SJSA1 (cell line): ENCODE measurements around the gene KCNJ8. TPM values are rescaled to one million over a fixed set of nuclear protein-coding genes. Genes with fewer than 3 reads are reported as not detected.

ENCODE experiments used
- DNase-seq, 2 experiments: peaks; one replicate each; pipeline ENCODE4 v3.0.0-alpha.2; 2015 to 2020; ENCODE audit warnings: low spot score in 2 of 2, low read depth in 1 of 2
- H3K27ac ChIP-seq: fragments of 250-450 bp; sonication (Bioruptor Pico); 2 replicates; pipeline ENCODE4 v1.5.1; 2020; ENCODE audit warnings: mild to moderate bottlenecking, moderate library complexity
- H3K27me3 ChIP-seq: fragments of 250-450 bp; sonication (Bioruptor Pico); replicated peaks from 2 replicates; pipeline ENCODE4 v1.5.1; 2020; ENCODE audit warnings: mild to moderate bottlenecking, moderate library complexity
- H3K36me3 ChIP-seq: fragments of 250-450 bp; sonication (Bioruptor Pico); 2 replicates; pipeline ENCODE4 v1.5.1; 2020; ENCODE audit warnings: mild to moderate bottlenecking
- H3K4me1 ChIP-seq: fragments of 250-450 bp; sonication (Bioruptor Pico); replicated peaks from 2 replicates; pipeline ENCODE4 v1.6.1; 2021; ENCODE audit warnings: mild to moderate bottlenecking
- H3K4me3 ChIP-seq: fragments of 250-450 bp; sonication (Bioruptor Pico); 2 replicates; pipeline ENCODE4 v1.5.1; 2020; ENCODE audit warnings: mild to moderate bottlenecking
- H3K9me3 ChIP-seq: fragments of 250-450 bp; sonication (Bioruptor Pico); replicated peaks from 2 replicates; pipeline ENCODE4 v1.5.1; 2020; ENCODE audit warnings: mild to moderate bottlenecking
- total RNA-seq: library from RNA; depleted of rRNA; stranded (reverse); fragments of >200 nt; shearing (Covaris generic); gene quantifications from 2 replicates; pipeline ENCODE4 v1.2.3, GENCODE V29; 2014; rRNA removed

The KCNJ8 gene
- total RNA-seq, 1 experiment from 2014 or later, result not detected

DNA sequence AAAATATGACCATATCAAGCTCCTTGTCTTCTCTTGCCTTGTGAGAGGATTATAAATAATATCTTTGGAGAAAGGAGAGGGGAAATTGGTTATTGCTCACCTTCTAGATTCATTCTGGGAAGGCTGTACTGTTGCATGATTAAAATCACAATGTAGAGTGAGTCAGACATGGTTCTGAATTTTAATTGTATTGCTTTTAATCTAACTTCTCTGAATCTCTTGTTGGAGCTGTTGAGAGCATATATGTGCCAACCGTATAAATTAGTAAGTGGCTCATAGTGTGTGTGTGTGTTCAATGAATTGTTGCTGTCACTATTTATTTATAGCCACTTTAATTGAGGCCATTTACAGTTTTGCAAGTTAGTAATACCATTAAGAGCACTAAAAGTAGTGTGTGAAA lies 56.1 kb downstream of the KCNJ8 start:
- DNase-seq, result no peak

DNA sequence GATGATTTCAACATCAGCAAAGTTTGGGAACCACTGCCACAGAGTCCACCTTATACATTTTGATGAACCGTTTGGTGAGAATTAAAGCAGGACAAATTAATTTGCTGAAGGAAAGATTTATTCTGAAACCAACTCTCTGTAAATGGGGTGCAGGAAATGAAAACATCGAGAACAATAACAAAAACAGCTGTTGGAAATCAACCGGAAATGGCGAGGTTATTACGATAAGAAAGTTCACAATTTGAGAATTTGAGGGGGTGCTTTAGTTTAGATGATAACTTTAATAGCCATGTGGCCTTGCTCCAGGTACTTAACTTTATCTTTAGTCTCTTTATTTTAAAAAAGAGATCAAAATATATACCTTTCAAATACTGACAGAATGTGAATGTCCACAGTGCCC lies 56.7 kb downstream of the KCNJ8 start:
- no peak for DNase-seq
- Histone ChIP-seq H3K4me1 (no peaks in the 10 kb centered on the region), H3K9me3 (no peaks in the 10 kb centered on the region), H3K4me3 (no peak overlapping the region), H3K36me3 (no peaks in the 10 kb centered on the region), H3K27ac (no peak overlapping the region), H3K27me3 (no peaks in the 10 kb centered on the region)

More for the DNA sequence above, 56.1 kb downstream of the KCNJ8 start:
- Histone ChIP-seq H3K9me3 (no peaks in the 10 kb centered on the region), H3K27ac (no peak overlapping the region), H3K36me3 (no peaks in the 10 kb centered on the region), H3K27me3 (no peaks in the 10 kb centered on the region), H3K4me1 (no peaks in the 10 kb centered on the region), H3K4me3 (no peak overlapping the region)

DNA sequence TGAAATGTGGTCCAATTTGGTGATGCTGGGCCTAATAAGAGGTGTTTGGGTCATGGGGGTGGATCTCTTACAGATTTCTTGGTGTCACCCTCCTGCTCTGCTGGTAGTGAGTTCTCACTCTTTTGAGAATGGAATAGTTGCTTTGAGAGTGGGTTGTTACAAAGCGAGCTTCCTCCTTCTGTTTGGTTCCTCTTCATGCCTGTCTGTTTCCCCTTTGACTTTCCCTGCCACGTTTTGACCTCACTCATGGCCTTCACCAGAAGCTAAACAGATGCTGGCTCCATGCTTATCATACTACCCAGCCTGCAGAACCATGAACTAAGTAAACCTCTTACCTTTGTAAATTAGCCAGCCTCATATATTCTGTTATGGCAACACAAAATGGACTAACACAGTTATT lies 59.1 kb downstream of the KCNJ8 start:
- Histone ChIP-seq H3K9me3 (no peaks in the 10 kb centered on the region), H3K4me3 (no peak overlapping the region), H3K27me3 (no peaks in the 10 kb centered on the region), H3K4me1 (no peaks in the 10 kb centered on the region), H3K27ac (no peak overlapping the region), H3K36me3 (no peaks in the 10 kb centered on the region)
- no peak for DNase-seq

Other genes with a start within 250 kb of the KCNJ8 start
- gene SPX, start 248.4 kb downstream of the KCNJ8 start, total RNA-seq, result 0.50 and 1.1 TPM in 2 replicates
- not detected in 2 replicates for gene GYS2, start 169.9 kb downstream of the KCNJ8 start, total RNA-seq
- gene LDHB, start 116.9 kb downstream of the KCNJ8 start, total RNA-seq, result 805 and 1,116 TPM in 2 replicates
- 0.63 and 1.4 TPM in 2 replicates for gene ABCC9, start 166.7 kb upstream of the KCNJ8 start, total RNA-seq